Measurements from ENCODE around the gene VEGFD. TPM values are rescaled to one million over a fixed set of nuclear protein-coding genes. Genes with fewer than 3 reads are reported as not detected.

VEGFD gene
- total RNA-seq, 1 donor from 2014 or later = not detected

DNA sequence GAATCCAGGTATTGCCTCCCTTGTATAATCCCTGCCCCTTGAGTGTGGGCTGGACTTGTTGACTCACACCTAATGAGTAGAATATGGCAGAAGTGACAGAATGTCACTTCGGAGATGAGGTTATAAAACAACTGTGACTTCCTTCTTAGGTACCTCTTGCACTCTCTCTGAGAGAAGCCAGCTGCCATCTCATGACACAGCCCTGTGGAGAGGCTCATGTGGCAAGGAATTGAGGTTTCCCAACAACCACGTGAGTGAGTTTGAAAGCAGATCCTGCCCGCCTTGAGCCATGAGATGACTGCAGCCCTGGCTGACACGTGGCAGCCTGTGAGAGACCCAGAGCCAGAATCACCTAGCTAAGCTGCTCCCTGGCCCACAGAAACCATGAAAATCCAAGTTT lies 82.3 kb downstream of the VEGFD start:
- no peak overlapping the region for H3K27ac Mint-ChIP-seq
- H3K27me3 Mint-ChIP-seq (ENCODE audit: insufficient read depth, low read depth) = peaks cover 3% of the 10 kb centered on the region
- H3K4me2 ChIP-seq = no peak overlapping the region
- no peaks in the 10 kb centered on the region for H3K9me3 ChIP-seq (ENCODE audit: low read depth)
- no peaks in the 10 kb centered on the region for H3F3A ChIP-seq (ENCODE audit: low read depth)
- no peak overlapping the region for H3K4me3 Mint-ChIP-seq
- no peaks in the 10 kb centered on the region for H3K4me1 Mint-ChIP-seq
- no peaks in the 10 kb centered on the region for H3K27me3 ChIP-seq
- no peaks in the 10 kb centered on the region for H3K36me3 ChIP-seq
- H2AFZ ChIP-seq (replicated peaks) = no peak overlapping the region
- no peaks in the 10 kb centered on the region for H3K9me3 Mint-ChIP-seq
- no peak overlapping the region for H3K4me3 ChIP-seq
- no peak for DNase-seq (ENCODE audit: low spot score)
- no peaks in the 10 kb centered on the region for H4K20me1 ChIP-seq (ENCODE audit: low read depth)
- TF ChIP-seq EZH2 (IDR thresholded peaks at IDR 0.05) (no peak), EZH2phosphoT487 (IDR thresholded peaks at IDR 0.05) (no peak)
- TF ChIP-seq, protein P1, sequence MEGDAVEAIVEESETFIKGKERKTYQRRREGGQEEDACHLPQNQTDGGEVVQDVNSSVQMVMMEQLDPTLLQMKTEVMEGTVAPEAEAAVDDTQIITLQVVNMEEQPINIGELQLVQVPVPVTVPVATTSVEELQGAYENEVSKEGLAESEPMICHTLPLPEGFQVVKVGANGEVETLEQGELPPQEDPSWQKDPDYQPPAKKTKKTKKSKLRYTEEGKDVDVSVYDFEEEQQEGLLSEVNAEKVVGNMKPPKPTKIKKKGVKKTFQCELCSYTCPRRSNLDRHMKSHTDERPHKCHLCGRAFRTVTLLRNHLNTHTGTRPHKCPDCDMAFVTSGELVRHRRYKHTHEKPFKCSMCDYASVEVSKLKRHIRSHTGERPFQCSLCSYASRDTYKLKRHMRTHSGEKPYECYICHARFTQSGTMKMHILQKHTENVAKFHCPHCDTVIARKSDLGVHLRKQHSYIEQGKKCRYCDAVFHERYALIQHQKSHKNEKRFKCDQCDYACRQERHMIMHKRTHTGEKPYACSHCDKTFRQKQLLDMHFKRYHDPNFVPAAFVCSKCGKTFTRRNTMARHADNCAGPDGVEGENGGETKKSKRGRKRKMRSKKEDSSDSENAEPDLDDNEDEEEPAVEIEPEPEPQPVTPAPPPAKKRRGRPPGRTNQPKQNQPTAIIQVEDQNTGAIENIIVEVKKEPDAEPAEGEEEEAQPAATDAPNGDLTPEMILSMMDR (IDR thresholded peaks at IDR 0.05) = no peak
- H3K36me3 Mint-ChIP-seq = no peaks in the 10 kb centered on the region
- H3K4me1 ChIP-seq = no peaks in the 10 kb centered on the region
- H3K79me2 ChIP-seq (ENCODE audit: low read depth) = no peaks in the 10 kb centered on the region
- no peak overlapping the region for H3K9ac ChIP-seq
- no peak overlapping the region for H3K27ac ChIP-seq

GRCh38 chrX:15299941-15300851 lies 84.0 kb downstream of the VEGFD start:
- Mint-ChIP-seq H3K36me3 (no peaks in the 10 kb centered on the region), H3K27ac (no peak overlapping the region), H3K4me1 (no peaks in the 10 kb centered on the region), H3K27me3 (ENCODE audit: insufficient read depth, low read depth) (peaks cover 3% of the 10 kb centered on the region), H3K4me3 (no peak overlapping the region), H3K9me3 (no peaks in the 10 kb centered on the region)
- peak; percentile 8 for DNase-seq (ENCODE audit: low spot score)
- no peaks in the 10 kb centered on the region for H3K36me3 ChIP-seq
- H2AFZ ChIP-seq (replicated peaks) = no peak overlapping the region
- no peak overlapping the region for H3K9ac ChIP-seq
- no peaks in the 10 kb centered on the region for H4K20me1 ChIP-seq (ENCODE audit: low read depth)
- H3K9me3 ChIP-seq (ENCODE audit: low read depth) = no peaks in the 10 kb centered on the region
- TF ChIP-seq EZH2phosphoT487 (IDR thresholded peaks at IDR 0.05) (no peak), EZH2 (IDR thresholded peaks at IDR 0.05) (no peak)
- TF ChIP-seq, protein P1 (IDR thresholded peaks at IDR 0.05) = peak; percentile 68
- no peaks in the 10 kb centered on the region for H3K4me1 ChIP-seq
- no peak overlapping the region for H3K4me2 ChIP-seq
- no peaks in the 10 kb centered on the region for H3F3A ChIP-seq (ENCODE audit: low read depth)
- H3K27me3 ChIP-seq = no peaks in the 10 kb centered on the region
- no peak overlapping the region for H3K4me3 ChIP-seq
- H3K79me2 ChIP-seq (ENCODE audit: low read depth) = no peaks in the 10 kb centered on the region
- H3K27ac ChIP-seq = no peak overlapping the region

- H4K20me1 ChIP-seq (ENCODE audit: low read depth) = no peaks in the 10 kb centered on the region
- Mint-ChIP-seq H3K4me1 (no peaks in the 10 kb centered on the region), H3K27ac (no peak overlapping the region), H3K4me3 (no peak overlapping the region), H3K9me3 (no peaks in the 10 kb centered on the region), H3K36me3 (no peaks in the 10 kb centered on the region), H3K27me3 (ENCODE audit: insufficient read depth, low read depth) (peaks cover 3% of the 10 kb centered on the region)
- no peak for DNase-seq (ENCODE audit: low spot score)
- TF ChIP-seq, protein P1 (IDR thresholded peaks at IDR 0.05) = no peak
- TF ChIP-seq EZH2phosphoT487 (IDR thresholded peaks at IDR 0.05) (no peak), EZH2 (IDR thresholded peaks at IDR 0.05) (no peak)
- H3K4me1 ChIP-seq = no peaks in the 10 kb centered on the region
- H3K36me3 ChIP-seq = no peaks in the 10 kb centered on the region
- H3F3A ChIP-seq (ENCODE audit: low read depth) = no peaks in the 10 kb centered on the region
- H3K27me3 ChIP-seq = no peaks in the 10 kb centered on the region
- no peak overlapping the region for H3K4me2 ChIP-seq
- no peaks in the 10 kb centered on the region for H3K79me2 ChIP-seq (ENCODE audit: low read depth)
- H3K9me3 ChIP-seq (ENCODE audit: low read depth) = no peaks in the 10 kb centered on the region
- H2AFZ ChIP-seq (replicated peaks) = no peak overlapping the region
- no peak overlapping the region for H3K9ac ChIP-seq
- H3K27ac ChIP-seq = no peak overlapping the region
- no peak overlapping the region for H3K4me3 ChIP-seq
Observed at GRCh38 chrX:15298780-15299179, 85.4 kb downstream of the VEGFD start.

Measured in neural progenitor cell (in vitro differentiated cells).